GM12873 (cell line): ENCODE measurements around the gene TCEANC2.
A peak's percentile ranks its signal among the peaks of the same experiment; 100 is the strongest.

ENCODE experiments used
- CTCF ChIP-seq: IDR thresholded peaks from 2 replicates; pipeline ENCODE4 v1.5.1; 2012; ENCODE audit warnings: low read depth, mild to moderate bottlenecking, moderate library complexity, low read length, control low read depth; ENCODE audit not compliant: insufficient read depth; ENCODE audit errors: missing control alignments

TCEANC2 gene

GRCh38 chr1:54115520-54115919 is 62.1 kb downstream of the TCEANC2 start:
- no peak for TF ChIP-seq CTCF

GRCh38 chr1:54117815-54118563 is 64.6 kb downstream of the TCEANC2 start:
- TF ChIP-seq CTCF: no peak

- no peak for TF ChIP-seq CTCF
Measured at GRCh38 chr1:54118704-54119103, 65.3 kb downstream of the TCEANC2 start.

- TF ChIP-seq CTCF: no peak
Measured at GRCh38 chr1:54120018-54120697, 66.8 kb downstream of the TCEANC2 start.

GRCh38 chr1:54120698-54121481 is 67.5 kb downstream of the TCEANC2 start:
- no peak for TF ChIP-seq CTCF

GRCh38 chr1:54121482-54122134 is 68.2 kb downstream of the TCEANC2 start:
- peak; percentile 70 for TF ChIP-seq CTCF
